ENCODE results near the gene KIF6. TPM values are rescaled to one million over a fixed set of nuclear protein-coding genes. Genes with fewer than 3 reads are reported as not detected.

KIF6 gene
- polyA plus RNA-seq, 3 donors = not detected

DNA sequence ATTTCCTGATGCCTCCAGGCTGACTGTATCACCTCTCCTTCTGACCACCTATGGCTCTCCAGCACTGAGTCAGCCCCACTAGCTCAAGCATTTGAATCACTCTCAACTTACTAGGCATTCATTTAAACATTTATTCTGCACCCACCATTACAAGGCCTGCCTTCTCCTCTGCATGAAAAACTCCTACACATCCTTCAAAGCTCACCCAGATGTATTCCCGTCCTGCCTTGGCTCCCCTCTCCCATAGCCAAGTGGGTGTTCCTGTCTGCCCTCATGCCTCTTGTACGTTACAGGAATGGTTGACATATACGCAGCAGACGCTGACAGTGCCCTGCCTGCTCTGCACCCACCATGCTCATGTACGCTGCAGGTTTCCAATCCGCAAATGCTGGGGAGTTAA lies 432.6 kb downstream of the KIF6 start:
- Mint-ChIP-seq H3K4me3 (no peak overlapping the region), H3K4me1 (peaks cover 28% of the 10 kb centered on the region), H3K27ac (peak overlapping the region in 1 of 7 donors; percentile 46), H3K27me3 (ENCODE audit: low read depth in 3 of 3) (peaks cover 3 to 10% (median 6%) of the 10 kb centered on the region in 3 donors), H3K9me3 (peaks cover 0 to 6% (median 0%) of the 10 kb centered on the region in 7 donors), H3K36me3 (no peaks in the 10 kb centered on the region)
- Histone ChIP-seq H3K27me3 (ENCODE audit: control insufficient read depth in 2 of 2, insufficient read depth in 2 of 2, low read length in 2 of 2) (no peaks in the 10 kb centered on the region), H4K20me1 (ENCODE audit: insufficient read depth, low read length) (no peaks in the 10 kb centered on the region), H3K79me2 (ENCODE audit: insufficient read depth, low read length) (no peaks in the 10 kb centered on the region), H3K4me3 (replicated peaks in 1 of 3; ENCODE audit: low read depth in 2 of 3, low read length in 3 of 3) (no peak overlapping the region), H3K4me1 (ENCODE audit: control insufficient read depth in 1 of 2, insufficient read depth in 2 of 2, low read length in 2 of 2) (peaks cover 17 to 19% of the 10 kb centered on the region in 2 donors), H3K9ac (ENCODE audit: insufficient read depth, low read length, poor library complexity, severe bottlenecking) (no peak overlapping the region), H3K36me3 (replicated peaks in 1 of 2; ENCODE audit: control insufficient read depth in 1 of 2, insufficient read depth in 2 of 2, low read length in 2 of 2) (no peaks in the 10 kb centered on the region), H3K27ac (ENCODE audit: low read depth in 1 of 2, low read length in 2 of 2) (no peak overlapping the region), H2AFZ (ENCODE audit: insufficient read depth, low read depth, low read length, poor library complexity, severe bottlenecking) (peak overlapping the region; percentile 8), H3K9me3 (replicated peaks in 1 of 2; ENCODE audit: control insufficient read depth in 1 of 2, insufficient read depth in 1 of 2, low read length in 2 of 2) (no peaks in the 10 kb centered on the region), H3K4me2 (replicated peaks; ENCODE audit: extremely low read depth, low read length, poor library complexity, severe bottlenecking) (no peak overlapping the region)
- WGBS (ENCODE audit: insufficient coverage) = 100% methylated on average over 1 of the region's 6 CpGs
- no peak for TF ChIP-seq CTCF (IDR thresholded peaks at IDR 0.05)
- intact Hi-C loops (cut with micrococcal nuclease) = no loop called here
- no peak for DNase-seq

DNA sequence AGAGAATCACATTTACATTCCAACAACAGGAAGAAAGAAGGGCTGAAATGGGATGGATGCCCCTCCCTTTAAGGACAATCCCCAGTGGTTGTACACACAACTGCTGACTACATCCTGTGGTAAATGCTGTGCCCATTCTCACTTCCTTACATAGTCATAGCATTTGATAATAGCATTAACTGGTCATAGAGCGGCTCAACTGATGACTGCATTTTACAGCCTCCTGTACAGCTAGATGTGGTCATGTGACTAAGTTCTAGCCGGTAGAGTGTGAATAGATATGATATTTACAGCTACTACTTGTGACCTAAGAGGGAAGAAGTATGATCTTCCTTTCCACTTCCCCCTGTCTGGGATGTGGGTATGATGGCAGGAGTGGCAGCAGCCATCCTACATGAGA lies 435.7 kb downstream of the KIF6 start:
- H3K9ac ChIP-seq (ENCODE audit: insufficient read depth, low read length, poor library complexity, severe bottlenecking) = no peak overlapping the region
- H3K9me3 ChIP-seq (replicated peaks in 1 of 2; ENCODE audit: control insufficient read depth in 1 of 2, insufficient read depth in 1 of 2, low read length in 2 of 2) = no peaks in the 10 kb centered on the region
- no peaks in the 10 kb centered on the region for H3K27me3 ChIP-seq (ENCODE audit: control insufficient read depth in 2 of 2, insufficient read depth in 2 of 2, low read length in 2 of 2)
- peaks cover 0 to 6% (median 0%) of the 10 kb centered on the region in 7 donors for H3K9me3 Mint-ChIP-seq
- H3K79me2 ChIP-seq (ENCODE audit: insufficient read depth, low read length) = no peaks in the 10 kb centered on the region
- H2AFZ ChIP-seq (ENCODE audit: insufficient read depth, low read depth, low read length, poor library complexity, severe bottlenecking) = no peak overlapping the region
- H3K4me1 ChIP-seq (ENCODE audit: control insufficient read depth in 1 of 2, insufficient read depth in 2 of 2, low read length in 2 of 2) = peaks cover 28 to 32% of the 10 kb centered on the region in 2 donors
- H4K20me1 ChIP-seq (ENCODE audit: insufficient read depth, low read length) = no peaks in the 10 kb centered on the region
- no peaks in the 10 kb centered on the region for H3K36me3 ChIP-seq (replicated peaks in 1 of 2; ENCODE audit: control insufficient read depth in 1 of 2, insufficient read depth in 2 of 2, low read length in 2 of 2)
- peak overlapping the region in 3 of 7 donors; percentile 13 to 79 (median 70) for H3K27ac Mint-ChIP-seq
- TF ChIP-seq CTCF (IDR thresholded peaks at IDR 0.05) = no peak
- H3K4me1 Mint-ChIP-seq = peaks cover 33% of the 10 kb centered on the region
- intact Hi-C loops (cut with micrococcal nuclease) = no loop called here
- peaks cover 4 to 7% (median 6%) of the 10 kb centered on the region in 3 donors for H3K27me3 Mint-ChIP-seq (ENCODE audit: low read depth in 3 of 3)
- H3K36me3 Mint-ChIP-seq = peaks cover 0 to 2% of the 10 kb centered on the region in 2 donors
- H3K4me2 ChIP-seq (replicated peaks; ENCODE audit: extremely low read depth, low read length, poor library complexity, severe bottlenecking) = no peak overlapping the region
- peak; percentile 61 to 92 (median 78) for DNase-seq
- H3K4me3 ChIP-seq (replicated peaks in 1 of 3; ENCODE audit: low read depth in 2 of 3, low read length in 3 of 3) = no peak overlapping the region
- no peak overlapping the region for H3K4me3 Mint-ChIP-seq
- no peak overlapping the region for H3K27ac ChIP-seq (ENCODE audit: low read depth in 1 of 2, low read length in 2 of 2)
- no CpG with 5 or more reads among the region's 2 CpGs for WGBS (ENCODE audit: insufficient coverage)

All from CD14-positive monocyte (primary cell).